NCI-H187 (cell line): ENCODE results near the gene UBA1.
A peak's percentile ranks its signal among the peaks of the same experiment; 100 is the strongest.

ENCODE experiments used
- DNase-seq, 2 experiments: peaks; one replicate each; lab custom pipeline; 2025; lab: John Stamatoyannopoulos, UW

Gene UBA1

GRCh38 chrX:47189906-47190305 lies 3.7 kb upstream of the UBA1 start:
- DNase-seq, result no peak

- DNase-seq, result peak; percentile 35 to 66
These were observed 3.0 kb upstream of the UBA1 start for GRCh38 chrX:47190445-47191269.

- DNase-seq, result no peak
These were observed 2.3 kb upstream of the UBA1 start for GRCh38 chrX:47191331-47191730.

- DNase-seq, result no peak
These were observed 1.7 kb upstream of the UBA1 start for GRCh38 chrX:47191806-47192401.

DNA sequence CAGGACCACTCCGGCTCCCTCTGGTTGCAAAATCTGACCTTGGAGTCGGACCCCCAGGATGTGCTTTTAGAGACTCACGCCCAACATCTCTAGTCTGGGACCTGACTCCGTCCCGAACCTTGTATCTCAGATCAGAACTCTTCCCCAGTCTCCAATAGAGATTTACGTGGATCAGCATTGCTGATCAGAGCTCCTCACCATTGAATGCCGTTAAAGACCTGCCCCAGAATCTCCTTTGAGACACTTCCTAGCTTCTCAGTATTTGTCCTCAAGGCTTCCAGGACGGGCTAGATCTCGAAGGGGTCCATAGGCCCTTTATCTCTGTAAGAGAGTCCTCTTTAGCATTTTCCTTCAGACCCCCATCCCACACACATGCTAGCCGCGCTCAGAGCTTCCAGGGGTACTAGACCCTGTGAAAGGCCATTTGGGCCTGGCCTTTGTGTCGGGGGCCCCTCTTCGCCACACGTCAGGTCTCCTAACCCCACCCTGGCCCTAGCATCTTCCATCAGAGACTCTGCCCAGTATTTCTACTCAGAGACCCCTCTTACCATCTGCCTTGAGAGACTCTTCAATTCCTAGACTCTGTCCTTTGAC lies 662 bp downstream of the UBA1 start:
- DNase-seq, result no peak

GRCh38 chrX:47196098-47196497 lies 2.5 kb downstream of the UBA1 start:
- DNase-seq, result no peak

GRCh38 chrX:47197526-47197925 lies 3.9 kb downstream of the UBA1 start:
- no peak for DNase-seq

GRCh38 chrX:47198026-47198686 lies 4.5 kb downstream of the UBA1 start:
- DNase-seq, result no peak

GRCh38 chrX:47198687-47199080 lies 5.1 kb downstream of the UBA1 start:
- DNase-seq, result no peak

DNA sequence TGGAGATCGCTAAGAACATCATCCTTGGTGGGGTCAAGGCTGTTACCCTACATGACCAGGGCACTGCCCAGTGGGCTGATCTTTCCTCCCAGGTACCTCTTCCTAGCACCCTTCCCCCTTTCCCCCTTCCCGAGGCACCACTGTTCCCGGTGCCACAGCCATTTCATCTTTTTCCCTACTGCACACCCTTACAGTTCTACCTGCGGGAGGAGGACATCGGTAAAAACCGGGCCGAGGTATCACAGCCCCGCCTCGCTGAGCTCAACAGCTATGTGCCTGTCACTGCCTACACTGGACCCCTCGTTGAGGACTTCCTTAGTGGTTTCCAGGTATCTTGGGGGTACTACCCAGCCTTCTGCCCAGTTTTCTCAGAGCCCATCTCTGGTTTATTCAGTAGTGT lies 5.7 kb downstream of the UBA1 start:
- DNase-seq, result no peak

DNA sequence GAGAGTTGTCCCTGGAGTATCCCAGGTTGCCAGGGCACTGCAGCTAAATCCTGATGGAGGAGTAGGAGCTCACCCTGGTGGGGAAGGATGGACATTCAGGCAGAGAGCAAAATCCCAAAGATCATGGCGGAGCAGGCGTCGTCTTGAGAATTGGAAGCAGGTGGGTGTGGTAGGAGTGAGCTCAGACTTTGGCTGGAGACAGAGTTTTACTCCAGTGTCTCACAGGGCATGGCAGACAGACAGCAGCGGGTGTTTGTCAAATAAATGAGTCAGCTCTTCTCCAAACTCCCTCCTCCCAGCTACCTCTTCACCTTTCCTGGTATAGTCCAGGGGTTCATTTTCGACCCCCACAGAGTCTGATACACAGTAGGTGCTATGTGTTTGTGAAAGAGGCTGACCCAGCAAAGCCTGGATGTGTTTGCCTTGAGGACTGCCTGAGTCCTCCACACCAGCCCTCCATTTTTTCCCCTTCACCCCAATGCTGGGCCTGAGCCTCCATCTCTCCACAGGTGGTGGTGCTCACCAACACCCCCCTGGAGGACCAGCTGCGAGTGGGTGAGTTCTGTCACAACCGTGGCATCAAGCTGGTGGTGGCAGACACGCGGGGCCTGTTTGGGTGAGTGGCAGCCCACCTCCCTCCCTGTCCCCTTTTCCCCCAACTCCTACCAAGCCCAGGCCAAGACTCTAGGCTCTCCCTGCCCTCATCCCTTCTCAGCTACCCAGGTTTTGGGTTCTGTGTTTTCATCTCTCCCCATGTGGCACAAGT lies 6.9 kb downstream of the UBA1 start:
- no peak for DNase-seq

DNA sequence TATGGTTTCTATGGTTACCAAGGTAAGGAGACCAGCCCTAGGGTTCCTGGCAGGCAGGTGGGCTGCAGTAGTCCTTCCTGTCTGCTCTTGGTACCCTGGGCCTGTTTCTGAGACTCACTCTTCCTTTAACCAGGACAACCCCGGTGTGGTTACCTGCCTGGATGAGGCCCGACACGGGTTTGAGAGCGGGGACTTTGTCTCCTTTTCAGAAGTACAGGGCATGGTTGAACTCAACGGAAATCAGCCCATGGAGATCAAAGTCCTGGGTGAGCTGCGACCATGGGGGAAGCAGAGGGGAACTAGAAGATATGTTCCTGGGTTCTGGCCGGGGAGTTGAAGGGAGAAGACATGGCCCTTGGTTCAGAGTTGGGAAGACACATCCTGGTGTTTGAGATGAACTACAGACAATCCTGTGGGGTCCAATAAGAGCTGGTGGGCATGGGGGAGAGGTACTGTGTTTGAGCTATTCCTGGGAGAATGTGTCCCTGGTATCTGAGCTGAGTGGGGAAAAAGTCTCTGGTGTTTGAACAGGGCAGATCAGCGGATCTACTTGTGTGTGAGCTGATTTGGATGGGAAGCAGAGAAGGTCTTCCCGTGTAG lies 7.8 kb downstream of the UBA1 start:
- DNase-seq, result no peak

DNA sequence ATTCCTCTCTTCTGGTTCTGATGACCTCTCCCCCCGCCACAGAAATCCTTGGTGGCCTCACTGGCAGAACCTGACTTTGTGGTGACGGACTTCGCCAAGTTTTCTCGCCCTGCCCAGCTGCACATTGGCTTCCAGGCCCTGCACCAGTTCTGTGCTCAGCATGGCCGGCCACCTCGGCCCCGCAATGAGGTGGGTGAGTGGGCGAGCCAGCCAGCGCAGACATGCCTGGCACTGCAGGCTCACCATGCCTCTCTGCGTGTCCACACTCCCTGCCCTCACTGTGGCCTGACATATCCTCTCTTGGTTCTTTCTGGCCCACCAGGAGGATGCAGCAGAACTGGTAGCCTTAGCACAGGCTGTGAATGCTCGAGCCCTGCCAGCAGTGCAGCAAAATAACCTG lies 8.7 kb downstream of the UBA1 start:
- DNase-seq, result no peak

GRCh38 chrX:47202877-47203276 lies 9.2 kb downstream of the UBA1 start:
- DNase-seq, result no peak

- DNase-seq, result no peak
These were observed 11.3 kb downstream of the UBA1 start for GRCh38 chrX:47204970-47205369.

DNA sequence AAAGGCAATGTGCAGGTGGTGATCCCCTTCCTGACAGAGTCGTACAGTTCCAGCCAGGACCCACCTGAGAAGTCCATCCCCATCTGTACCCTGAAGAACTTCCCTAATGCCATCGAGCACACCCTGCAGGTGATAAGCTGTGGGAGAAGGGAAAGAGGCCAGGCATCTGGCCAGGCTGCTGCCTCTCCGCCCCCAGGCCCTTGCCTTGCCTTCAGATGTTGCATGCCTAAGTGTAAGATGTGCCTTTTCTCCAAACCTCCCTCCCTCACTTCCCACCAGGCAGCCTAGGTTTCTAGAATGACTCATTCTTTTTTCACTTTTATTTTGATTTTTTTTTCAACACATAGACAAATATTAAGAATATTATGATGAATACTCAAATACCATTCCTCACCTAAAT lies 12.7 kb downstream of the UBA1 start:
- no peak for DNase-seq

DNA sequence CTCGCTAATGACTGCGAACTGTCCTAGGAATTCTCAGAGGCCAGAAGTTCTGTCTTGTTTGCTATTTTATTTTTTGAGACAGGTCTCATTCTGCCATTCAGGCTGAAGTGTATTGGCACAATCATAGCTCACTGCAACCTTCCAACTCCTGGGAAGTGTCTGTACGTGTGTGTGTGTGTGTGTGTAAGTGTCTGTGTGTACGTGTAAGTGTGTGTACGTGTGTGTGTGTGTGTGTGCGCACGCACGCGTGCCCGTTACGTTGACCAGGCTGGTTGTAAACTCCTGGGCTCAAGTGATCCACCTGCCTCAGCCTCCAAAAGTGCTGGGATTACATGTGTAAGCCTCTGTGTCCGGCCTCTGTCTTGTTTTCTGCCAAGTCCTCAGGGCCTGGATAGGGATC lies 14.5 kb downstream of the UBA1 start:
- DNase-seq, result no peak

- DNase-seq, result no peak
These were observed 16.0 kb downstream of the UBA1 start for GRCh38 chrX:47209508-47210238.

- DNase-seq, result no peak
These were observed 17.2 kb downstream of the UBA1 start for GRCh38 chrX:47210661-47211425.
